CD14-positive monocyte (primary cell): ENCODE results near the gene TRPV4. TPM values are rescaled to one million over a fixed set of nuclear protein-coding genes. Genes with fewer than 3 reads are reported as not detected.
A peak's percentile ranks its signal among the peaks of the same experiment; 100 is the strongest.

Source experiments
- DNase-seq, 3 donors: peaks; one replicate each; pipeline ENCODE4 v3.0.0-alpha.2; 2011 to 2022
- H2AFZ ChIP-seq: 2 replicates; pipeline ENCODE4 v1.6.0; 2012; ENCODE audit warnings: mild to moderate bottlenecking, low read depth, low read length, inconsistent platforms; ENCODE audit not compliant: insufficient read depth, poor library complexity, severe bottlenecking
- H3K27ac ChIP-seq, 2 donors: 1 replicate in 1 of 2; 2 replicates in 1 of 2; pipeline ENCODE4 v1.5.1; 2012 to 2013; ENCODE audit warnings: low read length in 2 of 2, control low read depth in 1 of 2, inconsistent platforms in 1 of 2, low read depth in 1 of 2, mild to moderate bottlenecking in 1 of 2
- H3K27me3 ChIP-seq, 2 donors: one replicate each; pipeline versions ENCODE4 v1.6.0 to v1.6.1; 2011 to 2013; ENCODE audit warnings: low read length in 2 of 2; ENCODE audit not compliant: control insufficient read depth in 2 of 2, insufficient read depth in 2 of 2
- H3K36me3 ChIP-seq, 2 donors: replicated peaks in 1 of 2; 1 replicate in 1 of 2; 2 replicates in 1 of 2; pipeline versions ENCODE4 v1.5.1 to v1.6.1; 2012 to 2013; ENCODE audit warnings: low read length in 2 of 2, control low read depth in 1 of 2, inconsistent platforms in 1 of 2, mild to moderate bottlenecking in 1 of 2; ENCODE audit not compliant: insufficient read depth in 2 of 2, control insufficient read depth in 1 of 2
- H3K4me1 ChIP-seq, 2 donors: 1 replicate in 1 of 2; 2 replicates in 1 of 2; pipeline versions ENCODE4 v1.5.1 to v1.6.1; 2012 to 2013; ENCODE audit warnings: low read length in 2 of 2, control low read depth in 1 of 2, inconsistent platforms in 1 of 2, mild to moderate bottlenecking in 1 of 2, moderate library complexity in 1 of 2; ENCODE audit not compliant: insufficient read depth in 2 of 2, control insufficient read depth in 1 of 2
- H3K4me2 ChIP-seq: replicated peaks from 2 replicates; pipeline ENCODE3; 2012; ENCODE audit warnings: low read length, moderate library complexity, mild to moderate bottlenecking; ENCODE audit not compliant: poor library complexity, severe bottlenecking; ENCODE audit errors: extremely low read depth
- H3K4me3 ChIP-seq, 3 experiments: fragments of 200-600 bp in 1 of 3; sonication (generic) in 1 of 3; replicated peaks in 1 of 3; 1 replicate in 2 of 3; 2 replicates in 1 of 3; pipeline ENCODE4 v1.5.1; 2011 to 2013; ENCODE audit warnings: low read length in 3 of 3, mild to moderate bottlenecking in 3 of 3, control low read depth in 2 of 3, low read depth in 2 of 3, inconsistent platforms in 1 of 3, moderate library complexity in 1 of 3
- H3K79me2 ChIP-seq: 2 replicates; pipeline ENCODE4 v1.6.0; 2012; ENCODE audit warnings: mild to moderate bottlenecking, control low read depth, inconsistent platforms, low read length, moderate library complexity; ENCODE audit not compliant: insufficient read depth
- H3K9ac ChIP-seq: 2 replicates; pipeline ENCODE4 v1.6.0; 2017; ENCODE audit warnings: low read length, mild to moderate bottlenecking; ENCODE audit not compliant: insufficient read depth, poor library complexity, severe bottlenecking
- H3K9me3 ChIP-seq, 2 donors: replicated peaks in 1 of 2; 1 replicate in 1 of 2; 2 replicates in 1 of 2; pipeline versions ENCODE4 v1.5.1 to v1.6.1; 2012 to 2013; ENCODE audit warnings: low read length in 2 of 2, control low read depth in 1 of 2; ENCODE audit not compliant: control insufficient read depth in 1 of 2, insufficient read depth in 1 of 2
- H4K20me1 ChIP-seq: 2 replicates; pipeline ENCODE4 v1.6.0; 2012; ENCODE audit warnings: mild to moderate bottlenecking, low read length, control low read depth, moderate library complexity; ENCODE audit not compliant: insufficient read depth
- H3K27ac Mint-ChIP-seq, 7 donors: one replicate each; pipeline ENCODE4 v1.8.0; 2020; ENCODE audit warnings: mild to moderate bottlenecking in 7 of 7, mixed read lengths in 7 of 7, moderate library complexity in 6 of 7, inconsistent platforms in 2 of 7
- H3K27me3 Mint-ChIP-seq, 3 donors: one replicate each; pipeline ENCODE4 v1.8.0; 2021 to 2022; ENCODE audit warnings: low read depth in 3 of 3, mild to moderate bottlenecking in 3 of 3, mixed read lengths in 3 of 3, moderate library complexity in 3 of 3, inconsistent platforms in 1 of 3
- H3K36me3 Mint-ChIP-seq, 2 donors: one replicate each; pipeline ENCODE4 v1.8.0; 2020; ENCODE audit warnings: mixed read lengths in 2 of 2, inconsistent platforms in 1 of 2, mild to moderate bottlenecking in 1 of 2
- H3K4me1 Mint-ChIP-seq: one replicate; pipeline ENCODE4 v1.8.0; 2020; ENCODE audit warnings: mild to moderate bottlenecking, mixed read lengths
- H3K4me3 Mint-ChIP-seq, 2 donors: one replicate each; pipeline ENCODE4 v1.8.0; 2020; ENCODE audit warnings: mild to moderate bottlenecking in 2 of 2, mixed read lengths in 2 of 2, moderate library complexity in 1 of 2
- H3K9me3 Mint-ChIP-seq, 7 donors: one replicate each; pipeline ENCODE4 v1.8.0; 2020 to 2022; ENCODE audit warnings: mixed read lengths in 7 of 7, mild to moderate bottlenecking in 6 of 7, moderate library complexity in 6 of 7, inconsistent platforms in 2 of 7
- CTCF ChIP-seq: fragments of 200-600 bp; IDR thresholded peaks from one replicate; pipeline ENCODE4 v1.8.0; 2022; ENCODE audit warnings: antibody characterized with exemption, mild to moderate bottlenecking
- WGBS: methylation state at CpG from one replicate; pipeline ENCODE4 v1.1.5; 2013; ENCODE audit warnings: missing lambda C conversion rate; ENCODE audit not compliant: insufficient coverage; 5-methylcytosine and 5-hydroxymethylcytosine counted together
- intact Hi-C, 2 donors: fragments of 100-400 bp; cut with micrococcal nuclease; formaldehyde crosslinking; loops; one replicate each; pipeline versions ENCODE4 v1.15.0 to v1.15.1; 2023
- polyA plus RNA-seq, 3 donors: library from polyadenylated mRNA; depleted of rRNA in 1 of 3; unstranded in 2 of 3; stranded (reverse) in 1 of 3; fragments of 300-500 nt in 2 of 3; fragments of >200 nt in 1 of 3; fragmentation: Illumina TruSeq in 2 of 3; gene quantifications; 1 replicate in 2 of 3; 2 replicates in 1 of 3; pipeline ENCODE4 v1.2.3, GENCODE V29; 2012 to 2021

TRPV4 gene
- polyA plus RNA-seq, 3 donors = 0.64 to 3.1 (median 2.0) TPM

DNA sequence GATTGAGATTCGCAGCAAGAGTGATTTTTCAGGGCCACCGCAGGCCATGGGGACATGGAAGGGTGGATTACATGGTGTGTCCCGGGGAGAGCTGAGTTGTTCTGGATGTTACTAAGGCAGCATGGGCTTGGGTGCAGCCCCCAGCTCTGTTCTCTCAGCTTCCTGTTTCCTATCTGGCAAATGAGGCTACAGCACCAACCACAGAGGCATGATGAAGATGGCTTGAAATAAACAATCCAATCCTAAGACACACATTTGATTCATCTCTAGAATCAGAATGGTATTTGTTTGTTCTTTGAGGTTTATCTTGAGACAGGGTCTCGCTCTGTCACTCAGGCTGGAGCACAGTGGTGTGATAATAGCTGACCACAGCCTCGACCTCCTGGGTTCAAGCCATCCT, 25.6 kb upstream of the TRPV4 start:
- TF ChIP-seq CTCF = no peak
- Histone ChIP-seq H3K9ac (no peak overlapping the region), H3K9me3 (no peaks in the 10 kb centered on the region), H3K27me3 (no peaks in the 10 kb centered on the region), H2AFZ (no peak overlapping the region), H3K4me2 (no peak overlapping the region), H4K20me1 (peaks cover 43% of the 10 kb centered on the region), H3K27ac (no peak overlapping the region), H3K79me2 (peaks cover 10% of the 10 kb centered on the region), H3K4me1 (peaks cover under 1 to 2% of the 10 kb centered on the region in 2 donors), H3K36me3 (peaks cover 68 to 80% of the 10 kb centered on the region in 2 donors), H3K4me3 (no peak overlapping the region)
- peaks cover 68 to 85% of the 10 kb centered on the region in 2 donors for H3K36me3 Mint-ChIP-seq
- intact Hi-C loops = loop anchor here in 1 of 2 donors (10.0 kb wide), 1 partner anchor 46 kb away; the partner anchor contains the start of gene TCHP
- peaks cover 0 to 1% (median 0%) of the 10 kb centered on the region in 7 donors for H3K9me3 Mint-ChIP-seq
- H3K4me1 Mint-ChIP-seq = peaks cover 5% of the 10 kb centered on the region
- DNase-seq = no peak
- WGBS = 100% methylated on average over 2 of the region's 5 CpGs
- no peak overlapping the region for H3K4me3 Mint-ChIP-seq
- H3K27ac Mint-ChIP-seq = peak overlapping the region in 2 of 7 donors; percentile 30 to 50
- no peaks in the 10 kb centered on the region for H3K27me3 Mint-ChIP-seq

GRCh38 chr12:109857715-109858114, 24.5 kb upstream of the TRPV4 start:
- Histone ChIP-seq H2AFZ (no peak overlapping the region), H3K4me1 (peaks cover 4% of the 10 kb centered on the region in 2 donors), H3K79me2 (peaks cover 4% of the 10 kb centered on the region), H3K4me2 (no peak overlapping the region), H3K27me3 (no peaks in the 10 kb centered on the region), H4K20me1 (peaks cover 33% of the 10 kb centered on the region), H3K36me3 (peaks cover 68 to 75% of the 10 kb centered on the region in 2 donors), H3K9ac (no peak overlapping the region), H3K9me3 (no peaks in the 10 kb centered on the region), H3K4me3 (no peak overlapping the region), H3K27ac (no peak overlapping the region)
- 97% methylated on average over 5 of the region's 6 CpGs for WGBS
- intact Hi-C loops = loop anchor here (2.0 to 10.0 kb wide), 2 partner anchors 47 kb away; partner anchors contain the start of gene TCHP (in 1 of the 2)
- Mint-ChIP-seq H3K4me1 (peaks cover 5% of the 10 kb centered on the region), H3K27me3 (no peaks in the 10 kb centered on the region), H3K9me3 (peaks cover 0 to 1% (median 0%) of the 10 kb centered on the region in 7 donors), H3K36me3 (peaks cover 63 to 80% of the 10 kb centered on the region in 2 donors), H3K27ac (no peak overlapping the region), H3K4me3 (no peak overlapping the region)
- no peak for DNase-seq
- no peak for TF ChIP-seq CTCF
